Right lobe of liver (tissue), 6 donors: ENCODE results near the gene GABRG3. TPM values are rescaled to one million over a fixed set of nuclear protein-coding genes. Genes with fewer than 3 reads are reported as not detected.

Experiments
- ATAC-seq, 4 donors: fragments of 200-7000 bp; cut with Tn5 transposase; one replicate each; pipeline ENCODE4 v1.9.1; 2020; ENCODE audit warnings: mild to moderate bottlenecking in 4 of 4, moderate library complexity in 4 of 4
- DNase-seq, 3 donors: peaks; one replicate each; pipeline ENCODE4 v3.0.0-alpha.2; 2020
- H3K27ac ChIP-seq, 3 donors: fragments of 200-600 bp; one replicate each; pipeline ENCODE4 v1.8.0; 2022
- H3K27me3 ChIP-seq, 2 donors: fragments of 200-600 bp; one replicate each; pipeline ENCODE4 v1.8.0; 2022
- H3K36me3 ChIP-seq, 4 donors: fragments of 200-600 bp; sonication (generic) in 1 of 4; one replicate each; pipeline versions ENCODE4 v1.5.1 to v1.8.0; 2017 to 2022; ENCODE audit warnings: control low read depth in 1 of 4
- H3K4me1 ChIP-seq, 4 donors: fragments of 200-600 bp; sonication (generic) in 1 of 4; one replicate each; pipeline versions ENCODE4 v1.5.1 to v1.8.0; 2017 to 2022; ENCODE audit warnings: control low read depth in 1 of 4
- H3K4me3 ChIP-seq, 3 donors: fragments of 200-600 bp; one replicate each; pipeline ENCODE4 v1.8.0; 2022
- H3K9me3 ChIP-seq, 4 donors: fragments of 200-600 bp; sonication (generic) in 1 of 4; one replicate each; pipeline versions ENCODE4 v1.5.1 to v1.8.0; 2017 to 2022; ENCODE audit warnings: control low read depth in 1 of 4
- CTCF ChIP-seq, 4 donors: fragments of 200-600 bp in 3 of 4; fragments of 450-650 bp in 1 of 4; IDR thresholded peaks; one replicate each; pipeline versions ENCODE4 v1.5.1 to v1.8.0; 2016 to 2022; ENCODE audit warnings: antibody characterized with exemption in 4 of 4, mild to moderate bottlenecking in 2 of 4
- POLR2A ChIP-seq: fragments of 450-650 bp; IDR thresholded peaks from one replicate; pipeline ENCODE4 v1.6.1; 2017; ENCODE audit warnings: antibody characterized with exemption, mild to moderate bottlenecking
- WGBS: methylation state at CpG from one replicate; pipeline ENCODE4 v1.1.6; 2018; ENCODE audit warnings: low coverage, low lambda C conversion rate; ENCODE audit not compliant: insufficient coverage; ENCODE audit errors: missing lambda C conversion rate; 5-methylcytosine and 5-hydroxymethylcytosine counted together
- intact Hi-C, 2 donors: fragments of 100-400 bp; cut with DNase I; formaldehyde crosslinking; loops; one replicate each; pipeline versions ENCODE4 v1.11.2 to v1.14.1; 2022
- total RNA-seq, 6 experiments: library from RNA; depleted of rRNA in 2 of 6; stranded (reverse); fragments of >200 nt in 2 of 6; fragmentation: NEBNext Ultra II Directional in 3 of 6; extraction: Animal tissue kit (Norgen Biotek cat#: 25700) in 3 of 6; gene quantifications; one replicate each; pipeline versions ENCODE4 v1.1.0 to v1.2.4, GENCODE V29; 2016 to 2023
- donor health status: DM: no; HTN: yes; CAD: no.
- donor health status: DM: no; HTN: no; CAD: no.
- donor health status: DM: no; HTN: no; CAD: no.
- donor health status: DM: no; HTN: yes; CAD: no.
- donor health status: DM: no; HTN: yes; CAD: no.

GABRG3 gene
- total RNA-seq, 6 experiments from 2014 or later = 0.18 TPM; not detected in 5

GRCh38 chr15:27238707-27239423 lies 267.9 kb downstream of the GABRG3 start:
- ATAC-seq (no peak), DNase-seq (no peak)
- TF ChIP-seq CTCF (IDR thresholded peaks at IDR 0.05) = no peak
- TF ChIP-seq POLR2A = no peak
- Histone ChIP-seq H3K4me3 (no peak overlapping the region), H3K27ac (no peak overlapping the region), H3K27me3 (no peaks in the 10 kb centered on the region), H3K36me3 (no peaks in the 10 kb centered on the region), H3K4me1 (no peaks in the 10 kb centered on the region), H3K9me3 (no peaks in the 10 kb centered on the region)
- intact Hi-C loops = no loop called here
- WGBS = 46% methylated on average over 10 of the region's 10 CpGs

- intact Hi-C loops = no loop called here
- no peak for ATAC-seq
- no peaks in the 10 kb centered on the region for H3K27me3 ChIP-seq
- no peaks in the 10 kb centered on the region for H3K9me3 ChIP-seq
- no peak overlapping the region for H3K4me3 ChIP-seq
- TF ChIP-seq CTCF (IDR thresholded peaks at IDR 0.05) (no peak), POLR2A (no peak)
- no peak for DNase-seq
- no peaks in the 10 kb centered on the region for H3K4me1 ChIP-seq
- no peak overlapping the region for H3K27ac ChIP-seq
- WGBS = 27% methylated on average over 2 of the region's 2 CpGs
- no peaks in the 10 kb centered on the region for H3K36me3 ChIP-seq
Measured at GRCh38 chr15:27241943-27242342, 271.0 kb downstream of the GABRG3 start.

- TF ChIP-seq POLR2A (no peak), CTCF (IDR thresholded peaks at IDR 0.05) (no peak)
- intact Hi-C loops = no loop called here
- Histone ChIP-seq H3K4me1 (no peaks in the 10 kb centered on the region), H3K27ac (no peak overlapping the region), H3K4me3 (no peak overlapping the region), H3K36me3 (no peaks in the 10 kb centered on the region), H3K9me3 (no peaks in the 10 kb centered on the region), H3K27me3 (no peaks in the 10 kb centered on the region)
- DNase-seq (no peak), ATAC-seq (no peak)
- 27% methylated on average over 2 of the region's 3 CpGs for WGBS
Measured at GRCh38 chr15:27244047-27244446, 273.1 kb downstream of the GABRG3 start.

GRCh38 chr15:27248251-27248650 lies 277.3 kb downstream of the GABRG3 start:
- Histone ChIP-seq H3K27ac (no peak overlapping the region), H3K4me3 (no peak overlapping the region), H3K4me1 (no peaks in the 10 kb centered on the region), H3K36me3 (no peaks in the 10 kb centered on the region), H3K9me3 (no peaks in the 10 kb centered on the region), H3K27me3 (no peaks in the 10 kb centered on the region)
- TF ChIP-seq CTCF (IDR thresholded peaks at IDR 0.05) = no peak
- no peak for TF ChIP-seq POLR2A
- ATAC-seq (no peak), DNase-seq (no peak)
- WGBS = 61% methylated on average over 3 of the region's 3 CpGs
- intact Hi-C loops = no loop called here
